GM21360 (cell line): ENCODE measurements around the gene LRRC49.
"Not testable (repeated sequence)": the region's sequence is repeated elsewhere in the genome, so short reads cannot be mapped to it uniquely, and the experiment has no call there.

Source experiments
- ATAC-seq: cut with Tn5 transposase; IDR thresholded peaks from one replicate; pipeline ENCODE4 v1.9.1; 2021; ENCODE audit warnings: mild to moderate bottlenecking, moderate library complexity; ENCODE audit not compliant: unreplicated experiment

Gene LRRC49

GRCh38 chr15:70922119-70922518 lies 29.5 kb downstream of the LRRC49 start:
- ATAC-seq = no peak

- no peak for ATAC-seq
Measured at GRCh38 chr15:70923311-70924080, 30.9 kb downstream of the LRRC49 start.

DNA sequence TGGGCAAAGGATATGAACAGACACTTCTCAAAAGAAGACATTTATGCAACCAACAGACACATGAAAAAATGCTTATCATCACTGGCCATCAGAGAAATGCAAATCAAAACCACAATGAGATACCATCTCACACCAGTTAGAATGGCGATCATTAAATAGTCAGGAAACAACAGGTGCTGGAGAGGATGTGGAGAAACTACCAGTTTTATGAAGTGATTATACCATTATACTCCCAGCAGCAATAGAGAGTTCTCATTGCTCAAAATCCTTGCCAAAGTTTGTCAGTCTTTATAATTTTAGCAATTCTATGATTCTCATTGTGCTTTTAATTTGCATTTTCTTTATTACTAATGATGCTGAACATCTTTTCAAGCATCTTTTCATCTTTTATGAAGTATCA lies 34.3 kb downstream of the LRRC49 start:
- ATAC-seq = not testable (repeated sequence)

DNA sequence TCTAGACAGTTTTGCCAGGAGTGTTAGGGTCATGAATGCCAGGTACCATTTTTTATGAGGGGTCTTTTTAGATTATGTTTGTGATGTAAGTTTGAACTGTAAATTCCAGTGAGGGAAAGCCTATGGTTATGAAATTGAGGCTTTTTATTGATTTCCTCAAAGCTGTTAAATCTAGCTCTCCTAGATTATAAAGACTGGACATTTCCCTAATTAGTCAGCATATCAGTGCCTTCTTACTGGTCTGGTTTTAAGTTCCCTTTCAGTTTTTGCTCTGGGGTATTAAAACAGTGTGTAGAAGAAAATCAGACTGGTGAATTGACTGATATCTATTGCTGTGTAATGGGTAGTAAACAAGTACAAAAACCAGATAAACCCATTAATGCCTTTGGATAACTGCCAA lies 39.2 kb downstream of the LRRC49 start:
- ATAC-seq = no peak

- ATAC-seq = no peak
Measured at GRCh38 chr15:70932397-70932796, 39.8 kb downstream of the LRRC49 start.

DNA sequence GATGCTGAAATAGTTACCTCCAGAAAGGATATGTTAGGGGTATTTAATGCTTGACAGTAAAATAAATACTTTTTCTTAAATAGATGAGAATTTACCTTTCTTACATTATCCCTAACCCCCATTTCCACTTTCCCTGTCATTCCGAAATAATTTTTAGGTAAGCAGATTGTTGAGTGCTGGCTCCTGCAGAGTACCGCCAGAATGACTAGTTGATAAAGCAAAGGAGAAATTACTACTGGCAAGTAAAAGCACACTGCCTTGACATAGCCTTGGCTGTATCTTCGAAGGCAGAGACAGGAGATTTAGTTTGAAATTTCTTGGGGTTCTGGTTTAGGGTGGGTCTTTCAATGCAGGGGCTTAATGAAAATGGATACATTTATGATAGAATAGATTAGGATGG lies 40.8 kb downstream of the LRRC49 start:
- no peak for ATAC-seq

GRCh38 chr15:70935631-70936030 lies 43.0 kb downstream of the LRRC49 start:
- no peak for ATAC-seq

DNA sequence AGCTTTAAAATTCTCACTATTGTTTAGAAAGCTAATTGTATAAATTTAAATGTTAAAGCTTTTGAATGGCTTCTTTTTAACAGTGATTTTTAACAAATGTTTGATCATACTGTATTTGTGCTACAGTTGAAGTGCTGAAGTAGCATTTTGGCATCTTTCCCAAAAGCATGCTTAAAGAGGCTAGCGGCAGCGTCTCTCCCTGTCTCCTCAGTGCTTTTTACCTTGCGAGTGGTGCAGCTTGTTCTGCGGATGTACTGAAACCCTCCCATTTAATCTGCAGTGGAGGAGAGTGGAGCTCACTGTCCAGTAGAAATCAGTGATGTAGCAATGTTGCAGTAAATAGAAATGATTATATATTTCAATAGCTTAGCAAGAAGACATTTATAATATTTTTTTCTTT lies 43.7 kb downstream of the LRRC49 start:
- no peak for ATAC-seq

- not testable (repeated sequence) for ATAC-seq
Measured at GRCh38 chr15:70943285-70943684, 50.7 kb downstream of the LRRC49 start.

GRCh38 chr15:70947351-70948335 lies 55.0 kb downstream of the LRRC49 start:
- ATAC-seq = no peak

DNA sequence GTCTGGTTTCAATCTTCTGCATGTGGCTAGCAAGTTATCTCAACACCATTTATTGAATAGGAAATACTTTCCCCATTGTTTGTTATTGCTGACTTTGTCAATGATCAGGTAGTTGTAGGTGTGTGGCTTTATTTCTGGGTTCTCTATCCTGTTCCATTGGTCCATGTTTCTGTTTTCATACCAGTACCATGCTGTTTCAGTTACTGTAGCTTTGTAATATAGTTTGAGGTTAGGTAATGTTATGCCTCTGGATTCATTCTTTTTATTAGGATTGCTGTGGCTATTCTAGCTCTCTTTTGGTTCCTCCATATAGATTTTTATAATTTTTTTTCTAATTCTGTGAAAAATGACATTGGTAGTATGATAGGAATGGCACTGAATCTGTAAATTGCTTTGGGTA lies 58.3 kb downstream of the LRRC49 start:
- no peak for ATAC-seq

DNA sequence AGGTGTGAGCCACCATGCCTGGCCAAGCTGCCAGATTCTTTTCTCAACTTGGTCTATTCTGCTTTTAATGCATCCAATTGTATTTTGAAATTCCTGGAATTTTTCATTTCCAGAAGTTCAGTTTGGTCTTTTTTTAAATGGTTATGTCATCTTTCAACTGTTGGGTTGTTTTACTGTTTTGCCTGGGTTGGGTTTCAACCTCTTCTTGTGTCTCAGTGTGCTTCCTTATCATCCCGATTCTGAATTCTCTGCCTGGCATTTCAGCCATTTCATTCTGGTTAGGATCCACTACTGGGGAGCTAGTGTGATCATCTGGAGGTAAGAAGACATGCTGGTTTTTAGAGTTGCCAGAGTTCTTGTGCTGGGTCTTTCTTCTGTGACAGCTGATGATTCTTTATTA lies 61.5 kb downstream of the LRRC49 start:
- no peak for ATAC-seq

GRCh38 chr15:70954733-70955132 lies 62.1 kb downstream of the LRRC49 start:
- no peak for ATAC-seq

GRCh38 chr15:70955151-70955550 lies 62.5 kb downstream of the LRRC49 start:
- ATAC-seq = no peak

- no peak for ATAC-seq
Measured at GRCh38 chr15:70956201-70956995, 63.8 kb downstream of the LRRC49 start.

GRCh38 chr15:70962084-70962483 lies 69.5 kb downstream of the LRRC49 start:
- ATAC-seq = no peak

DNA sequence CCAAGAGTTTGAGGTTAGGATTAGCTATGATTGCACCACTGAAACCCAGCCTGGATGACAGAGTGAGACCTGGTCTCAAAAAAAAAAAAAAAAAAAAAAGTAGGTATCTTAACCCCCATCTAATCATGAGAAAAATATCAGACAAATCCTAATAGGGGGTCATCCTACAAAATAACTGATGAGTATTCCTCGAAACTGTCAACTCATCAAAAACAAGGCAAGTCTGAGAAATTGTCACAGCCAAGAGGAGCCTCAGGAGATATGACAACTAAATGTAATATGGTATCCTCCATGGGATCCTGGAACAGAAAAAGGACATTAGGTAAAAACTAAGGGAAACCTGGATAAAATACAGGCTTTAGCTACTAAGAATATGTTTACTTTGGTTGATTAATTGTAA lies 70.6 kb downstream of the LRRC49 start:
- ATAC-seq = no peak

GRCh38 chr15:70964058-70964457 lies 71.4 kb downstream of the LRRC49 start:
- ATAC-seq = no peak

DNA sequence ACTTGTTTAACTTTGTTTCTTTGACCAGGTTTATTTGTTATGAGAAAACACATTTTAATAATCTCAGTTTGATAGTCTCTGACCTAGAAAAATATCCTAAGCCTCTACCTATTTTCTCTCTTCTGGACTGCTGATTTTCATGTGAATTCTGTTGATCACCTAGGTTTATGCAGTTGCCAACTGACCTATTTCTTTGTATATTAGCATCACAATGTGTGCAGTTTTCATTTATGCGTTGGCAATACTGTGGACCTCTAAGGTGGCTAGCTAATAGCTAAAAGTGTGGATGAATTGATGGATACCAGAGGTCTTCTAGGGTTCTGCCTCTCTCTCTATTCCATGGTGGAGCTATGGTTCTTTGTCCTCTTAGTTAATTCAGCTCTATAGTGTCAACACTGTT lies 72.1 kb downstream of the LRRC49 start:
- ATAC-seq = no peak

DNA sequence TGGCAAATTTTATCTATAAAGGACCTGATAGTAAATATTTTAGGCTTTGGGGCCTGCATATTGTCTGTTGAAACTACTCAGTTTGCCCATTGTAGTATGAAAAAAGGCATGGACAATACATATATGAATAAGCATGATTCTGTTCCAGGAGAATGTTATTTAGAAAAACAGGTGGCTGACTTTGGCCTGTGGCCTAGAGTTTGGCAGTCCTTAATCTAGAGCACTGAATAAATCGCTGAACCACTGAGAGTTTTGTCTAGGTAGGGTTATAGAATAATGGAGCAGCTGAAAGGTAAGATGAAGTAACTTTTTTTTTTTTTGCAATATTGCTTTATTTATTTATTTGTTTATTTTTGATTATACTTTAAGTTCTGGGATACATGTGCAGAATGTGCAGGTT lies 75.0 kb downstream of the LRRC49 start:
- ATAC-seq = no peak
